Measurements from ENCODE around the gene ELOVL1.

Gene ELOVL1

DNA sequence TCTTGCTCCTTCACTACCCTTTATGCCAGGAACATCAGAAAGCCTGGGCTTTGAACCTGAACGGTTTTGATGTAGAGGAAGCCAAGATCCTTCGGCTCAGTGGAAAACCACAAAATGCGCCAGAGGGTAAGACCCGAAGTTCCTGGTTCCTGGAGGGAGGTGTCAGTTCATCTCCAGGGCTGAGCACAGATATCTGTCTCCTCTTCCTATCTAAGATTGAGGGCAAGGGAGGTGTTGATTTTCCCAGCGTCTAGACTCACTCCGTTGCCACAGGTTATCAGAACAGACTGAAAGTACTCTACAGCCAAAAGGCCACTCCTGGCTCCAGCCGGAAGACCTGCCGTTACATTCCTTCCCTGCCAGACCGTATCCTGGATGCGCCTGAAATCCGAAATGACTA is 8.1 kb downstream of the ELOVL1 start:
- no peak overlapping the region for H3K9ac ChIP-seq (ENCODE audit: low read length)
- H3K36me3 ChIP-seq (ENCODE audit: control insufficient read depth in 1 of 2, insufficient read depth in 2 of 2, low read length in 2 of 2): peaks cover 30 to 45% of the 10 kb centered on the region in 2 experiments
- H3K23ac ChIP-seq (ENCODE audit: low read length): no peak overlapping the region
- H2BK5ac ChIP-seq (ENCODE audit: low read depth, low read length, poor library complexity): no peak overlapping the region
- H2AK5ac ChIP-seq (ENCODE audit: low read length): no peak overlapping the region
- H4K91ac ChIP-seq (ENCODE audit: low read depth, low read length): no peak overlapping the region
- H3K27me3 ChIP-seq (ENCODE audit: insufficient read depth, low read length): no peaks in the 10 kb centered on the region
- H3K4me1 ChIP-seq (ENCODE audit: control insufficient read depth in 1 of 2, insufficient read depth in 2 of 2, low read length in 2 of 2): peaks cover 6 to 21% of the 10 kb centered on the region in 2 experiments
- DNase-seq: no peak
- H3K4me3 ChIP-seq (ENCODE audit: low read depth, low read length): peak overlapping the region; percentile 91
- no peak overlapping the region for H3K18ac ChIP-seq (ENCODE audit: low read length)
- peaks cover 2% of the 10 kb centered on the region for H3K9me3 ChIP-seq (ENCODE audit: insufficient read depth, low read depth, low read length)
- H3K79me2 ChIP-seq (ENCODE audit: control insufficient read depth, insufficient read depth, low read length, poor library complexity): peaks cover 6% of the 10 kb centered on the region
- H2BK120ac ChIP-seq (ENCODE audit: insufficient read depth, low read length, poor library complexity): no peak overlapping the region
- peak overlapping the region; percentile 66 for H3K4me2 ChIP-seq (ENCODE audit: low read length)
- H2AFZ ChIP-seq (ENCODE audit: insufficient read depth, low read length, poor library complexity): no peak overlapping the region
- H3K79me1 ChIP-seq (ENCODE audit: low read length): peaks cover 8% of the 10 kb centered on the region
- H4K12ac ChIP-seq (ENCODE audit: low read depth, low read length): no peak overlapping the region
- peak overlapping the region; percentile 11 for H3K4ac ChIP-seq (ENCODE audit: low read depth, low read length)
- WGBS (ENCODE audit: extremely low coverage, insufficient coverage, insufficient read length): no CpG with 5 or more reads among the region's 11 CpGs
- H2BK12ac ChIP-seq (ENCODE audit: low read length): no peak overlapping the region
- H4K8ac ChIP-seq (ENCODE audit: low read depth, low read length): no peak overlapping the region
- no peak overlapping the region for H3K14ac ChIP-seq (ENCODE audit: low read length)
- no peak overlapping the region for H3K27ac ChIP-seq (ENCODE audit: low read depth, low read length)

GRCh38 chr1:43358746-43359693 is 8.8 kb downstream of the ELOVL1 start, which contains the start of gene CDC20:
TSS of gene CDC20 (plus strand) at chr1:43358981. CDS start at chr1:43359216, 235 bp downstream.
- H4K8ac ChIP-seq (ENCODE audit: low read depth, low read length): peak within 1 kb of the TSS; percentile 84
- H3K4ac ChIP-seq (ENCODE audit: low read depth, low read length): peak within 1 kb of the TSS; percentile 71
- peak within 1 kb of the TSS; percentile 92 for H3K9ac ChIP-seq (ENCODE audit: low read length)
- H2AFZ ChIP-seq (ENCODE audit: insufficient read depth, low read length, poor library complexity): peak within 1 kb of the TSS; percentile 61
- peak within 1 kb of the TSS; percentile 81 for H4K91ac ChIP-seq (ENCODE audit: low read depth, low read length)
- H3K14ac ChIP-seq (ENCODE audit: low read length): peak within 1 kb of the TSS; percentile 78
- peaks cover 8% of the 10 kb centered on the region for H3K79me1 ChIP-seq (ENCODE audit: low read length)
- peaks cover 25 to 38% of the 10 kb centered on the region in 2 experiments for H3K36me3 ChIP-seq (ENCODE audit: control insufficient read depth in 1 of 2, insufficient read depth in 2 of 2, low read length in 2 of 2)
- peak within 1 kb of the TSS; percentile 86 for H3K27ac ChIP-seq (ENCODE audit: low read depth, low read length)
- H3K4me1 ChIP-seq (ENCODE audit: control insufficient read depth in 1 of 2, insufficient read depth in 2 of 2, low read length in 2 of 2): peaks cover 6 to 21% of the 10 kb centered on the region in 2 experiments
- peak within 1 kb of the TSS; percentile 77 for H2BK120ac ChIP-seq (ENCODE audit: insufficient read depth, low read length, poor library complexity)
- peak within 1 kb of the TSS; percentile 17 for H2AK5ac ChIP-seq (ENCODE audit: low read length)
- peak within 1 kb of the TSS; percentile 70 for H3K18ac ChIP-seq (ENCODE audit: low read length)
- peaks cover 2% of the 10 kb centered on the region for H3K9me3 ChIP-seq (ENCODE audit: insufficient read depth, low read depth, low read length)
- DNase-seq: peak; percentile 98 to 100
- no peak within 1 kb of the TSS for H3K23ac ChIP-seq (ENCODE audit: low read length)
- peak within 1 kb of the TSS; percentile 91 for H3K4me3 ChIP-seq (ENCODE audit: low read depth, low read length)
- peak within 1 kb of the TSS; percentile 70 for H2BK5ac ChIP-seq (ENCODE audit: low read depth, low read length, poor library complexity)
- no CpG with 5 or more reads among the region's 59 CpGs for WGBS (ENCODE audit: extremely low coverage, insufficient coverage, insufficient read length)
- peak within 1 kb of the TSS; percentile 66 for H3K4me2 ChIP-seq (ENCODE audit: low read length)
- peak within 1 kb of the TSS; percentile 78 for H4K12ac ChIP-seq (ENCODE audit: low read depth, low read length)
- H3K27me3 ChIP-seq (ENCODE audit: insufficient read depth, low read length): no peaks in the 10 kb centered on the region
- peaks cover 6% of the 10 kb centered on the region for H3K79me2 ChIP-seq (ENCODE audit: control insufficient read depth, insufficient read depth, low read length, poor library complexity)
- H2BK12ac ChIP-seq (ENCODE audit: low read length): no peak within 1 kb of the TSS

GRCh38 chr1:43358121-43358745 is 9.6 kb downstream of the ELOVL1 start:
- Histone ChIP-seq H2AK5ac (ENCODE audit: low read length) (peak overlapping the region; percentile 17), H3K27me3 (ENCODE audit: insufficient read depth, low read length) (no peaks in the 10 kb centered on the region), H3K4me3 (ENCODE audit: low read depth, low read length) (peak overlapping the region; percentile 78), H4K8ac (ENCODE audit: low read depth, low read length) (peak overlapping the region; percentile 84), H3K36me3 (ENCODE audit: control insufficient read depth in 1 of 2, insufficient read depth in 2 of 2, low read length in 2 of 2) (peaks cover 20 to 30% of the 10 kb centered on the region in 2 experiments), H3K9me3 (ENCODE audit: insufficient read depth, low read depth, low read length) (peaks cover 2% of the 10 kb centered on the region), H3K14ac (ENCODE audit: low read length) (peak overlapping the region; percentile 43), H2BK120ac (ENCODE audit: insufficient read depth, low read length, poor library complexity) (peak overlapping the region; percentile 77), H3K18ac (ENCODE audit: low read length) (peak overlapping the region; percentile 60), H3K9ac (ENCODE audit: low read length) (peak overlapping the region; percentile 92), H3K4ac (ENCODE audit: low read depth, low read length) (peak overlapping the region; percentile 30), H3K4me2 (ENCODE audit: low read length) (peak overlapping the region; percentile 66), H3K23ac (ENCODE audit: low read length) (no peak overlapping the region), H2AFZ (ENCODE audit: insufficient read depth, low read length, poor library complexity) (peak overlapping the region; percentile 14), H3K79me1 (ENCODE audit: low read length) (peaks cover 8% of the 10 kb centered on the region), H2BK5ac (ENCODE audit: low read depth, low read length, poor library complexity) (peak overlapping the region; percentile 70), H2BK12ac (ENCODE audit: low read length) (no peak overlapping the region), H3K27ac (ENCODE audit: low read depth, low read length) (peak overlapping the region; percentile 86), H4K12ac (ENCODE audit: low read depth, low read length) (peak overlapping the region; percentile 78), H3K4me1 (ENCODE audit: control insufficient read depth in 1 of 2, insufficient read depth in 2 of 2, low read length in 2 of 2) (peaks cover 6 to 19% of the 10 kb centered on the region in 2 experiments), H4K91ac (ENCODE audit: low read depth, low read length) (peak overlapping the region; percentile 81), H3K79me2 (ENCODE audit: control insufficient read depth, insufficient read depth, low read length, poor library complexity) (peaks cover 6% of the 10 kb centered on the region)
- WGBS (ENCODE audit: extremely low coverage, insufficient coverage, insufficient read length): no CpG with 5 or more reads among the region's 33 CpGs
- DNase-seq: peak; percentile 40 to 78

- Histone ChIP-seq H3K14ac (ENCODE audit: low read length) (no peak overlapping the region), H2BK120ac (ENCODE audit: insufficient read depth, low read length, poor library complexity) (no peak overlapping the region), H4K8ac (ENCODE audit: low read depth, low read length) (no peak overlapping the region), H2AFZ (ENCODE audit: insufficient read depth, low read length, poor library complexity) (no peak overlapping the region), H3K4me2 (ENCODE audit: low read length) (no peak overlapping the region), H3K27me3 (ENCODE audit: insufficient read depth, low read length) (no peaks in the 10 kb centered on the region), H3K79me2 (ENCODE audit: control insufficient read depth, insufficient read depth, low read length, poor library complexity) (peaks cover 6% of the 10 kb centered on the region), H3K23ac (ENCODE audit: low read length) (no peak overlapping the region), H4K91ac (ENCODE audit: low read depth, low read length) (no peak overlapping the region), H4K12ac (ENCODE audit: low read depth, low read length) (no peak overlapping the region), H3K4me3 (ENCODE audit: low read depth, low read length) (no peak overlapping the region), H3K4ac (ENCODE audit: low read depth, low read length) (no peak overlapping the region), H2AK5ac (ENCODE audit: low read length) (no peak overlapping the region), H2BK12ac (ENCODE audit: low read length) (no peak overlapping the region), H2BK5ac (ENCODE audit: low read depth, low read length, poor library complexity) (no peak overlapping the region), H3K9me3 (ENCODE audit: insufficient read depth, low read depth, low read length) (peaks cover 2% of the 10 kb centered on the region), H3K79me1 (ENCODE audit: low read length) (peaks cover 8% of the 10 kb centered on the region), H3K27ac (ENCODE audit: low read depth, low read length) (no peak overlapping the region), H3K4me1 (ENCODE audit: control insufficient read depth in 1 of 2, insufficient read depth in 2 of 2, low read length in 2 of 2) (peaks cover 6 to 19% of the 10 kb centered on the region in 2 experiments), H3K9ac (ENCODE audit: low read length) (no peak overlapping the region), H3K18ac (ENCODE audit: low read length) (no peak overlapping the region), H3K36me3 (ENCODE audit: control insufficient read depth in 1 of 2, insufficient read depth in 2 of 2, low read length in 2 of 2) (peaks cover 16 to 25% of the 10 kb centered on the region in 2 experiments)
- WGBS (ENCODE audit: extremely low coverage, insufficient coverage, insufficient read length): no CpG with 5 or more reads among the region's 4 CpGs
- no peak for DNase-seq
These were observed 10.6 kb downstream of the ELOVL1 start for GRCh38 chr1:43357251-43357650.
